WTC11 (cell line): ENCODE data around the gene CGB3. TPM values are rescaled to one million over a fixed set of nuclear protein-coding genes. Genes with fewer than 3 reads are reported as not detected.
A peak's percentile ranks its signal among the peaks of the same experiment; 100 is the strongest.

ENCODE experiments used
- ATAC-seq: fragments of 200-7000 bp; cut with Tn5 transposase; 2 replicates; pipeline ENCODE4 v1.10.0; 2021; ENCODE audit warnings: mild to moderate bottlenecking, moderate library complexity
- CTCF ChIA-PET: fragments of 300-600 bp; sonication (Branson Sonifier 250); formaldehyde crosslinking; loops from one replicate; lab custom pipeline; 2021; ENCODE audit warnings: antibody characterized with exemption; lab: Charles Lee
- POLR2A ChIA-PET: fragments of 350-600 bp; sonication (Branson Sonifier 250); formaldehyde crosslinking; loops from one replicate; lab custom pipeline; 2021; ENCODE audit warnings: antibody characterized with exemption; lab: Charles Lee
- DNase-seq: peaks from one replicate; pipeline ENCODE4 v3.0.0; 2021; ENCODE audit warnings: low spot score
- H3K27ac Mint-ChIP-seq: 2 replicates; pipeline ENCODE4 v1.8.0; 2021; ENCODE audit warnings: mixed read lengths
- H3K27me3 Mint-ChIP-seq: 2 replicates; pipeline ENCODE4 v1.8.0; 2021; ENCODE audit warnings: low read depth, mild to moderate bottlenecking, moderate library complexity, mixed read lengths
- H3K36me3 Mint-ChIP-seq: 2 replicates; pipeline ENCODE4 v1.8.0; 2021; ENCODE audit warnings: mixed read lengths
- H3K4me1 Mint-ChIP-seq: 2 replicates; pipeline ENCODE4 v1.8.0; 2022; ENCODE audit warnings: mixed read lengths
- H3K4me3 Mint-ChIP-seq: 2 replicates; pipeline ENCODE4 v1.8.0; 2021; ENCODE audit warnings: mild to moderate bottlenecking, moderate library complexity, mixed read lengths
- H3K9me3 Mint-ChIP-seq: 2 replicates; pipeline ENCODE4 v1.8.0; 2021; ENCODE audit warnings: mixed read lengths
- ATF1 ChIP-seq: sonication (generic); formaldehyde crosslinking; IDR thresholded peaks from 2 replicates; pipeline ENCODE4 v1.8.1; 2023; ENCODE audit warnings: mild to moderate bottlenecking, moderate library complexity, missing genetic modification reagents
- ATF2 ChIP-seq: sonication (generic); formaldehyde crosslinking; IDR thresholded peaks from 2 replicates; pipeline ENCODE4 v1.8.1; 2022; ENCODE audit warnings: low read depth, missing genetic modification reagents, borderline replicate concordance
- ATF6 ChIP-seq: sonication (generic); formaldehyde crosslinking; IDR thresholded peaks from 2 replicates; pipeline ENCODE4 v1.8.1; 2023; ENCODE audit warnings: mild to moderate bottlenecking, missing genetic modification reagents
- CREM ChIP-seq: sonication (generic); formaldehyde crosslinking; IDR thresholded peaks from 2 replicates; pipeline ENCODE4 v1.8.1; 2022; ENCODE audit warnings: mild to moderate bottlenecking, missing genetic modification reagents, moderate library complexity
- CTCF ChIP-seq: fragments of 200-600 bp; IDR thresholded peaks from 2 replicates; pipeline ENCODE4 v1.8.0; 2022; ENCODE audit warnings: antibody characterized with exemption
- EMX1 ChIP-seq: fragments of 250-450 bp; sonication (Bioruptor Pico); IDR thresholded peaks from 2 replicates; pipeline ENCODE4 v1.8.0; 2021; ENCODE audit warnings: mild to moderate bottlenecking
- GABPB1 ChIP-seq: sonication (generic); formaldehyde crosslinking; IDR thresholded peaks from 2 replicates; pipeline ENCODE4 v1.8.1; 2023; ENCODE audit warnings: mild to moderate bottlenecking, missing genetic modification reagents
- GTF2I ChIP-seq: fragments of 250-450 bp; sonication (Bioruptor Pico); conservative IDR thresholded peaks from 2 replicates; pipeline ENCODE4 v1.4.0; 2021; ENCODE audit warnings: mild to moderate bottlenecking
- JUN ChIP-seq: sonication (generic); formaldehyde crosslinking; IDR thresholded peaks from 2 replicates; pipeline ENCODE4 v1.8.0; 2023; ENCODE audit warnings: mild to moderate bottlenecking, missing genetic modification reagents
- KAT7 ChIP-seq: sonication (generic); formaldehyde crosslinking; IDR thresholded peaks from 2 replicates; pipeline ENCODE4 v1.8.1; 2023; ENCODE audit warnings: missing genetic modification reagents, mild to moderate bottlenecking, borderline replicate concordance
- MAX ChIP-seq: sonication (generic); formaldehyde crosslinking; IDR thresholded peaks from 2 replicates; pipeline ENCODE4 v1.8.0; 2022; ENCODE audit warnings: mild to moderate bottlenecking, missing genetic modification reagents
- MYBL2 ChIP-seq: sonication (generic); formaldehyde crosslinking; IDR thresholded peaks from 2 replicates; pipeline ENCODE4 v1.8.1; 2023; ENCODE audit warnings: mild to moderate bottlenecking, moderate library complexity, missing genetic modification reagents
- NR1H2 ChIP-seq: sonication (generic); formaldehyde crosslinking; IDR thresholded peaks from 2 replicates; pipeline ENCODE4 v1.9.0; 2021; ENCODE audit warnings: mild to moderate bottlenecking, moderate library complexity, missing genetic modification reagents
- PREB ChIP-seq: sonication (generic); formaldehyde crosslinking; IDR thresholded peaks from 2 replicates; pipeline ENCODE4 v1.8.1; 2022; ENCODE audit warnings: mild to moderate bottlenecking, missing genetic modification reagents, moderate library complexity, borderline replicate concordance
- SP1 ChIP-seq: sonication (generic); formaldehyde crosslinking; conservative IDR thresholded peaks from 2 replicates; pipeline ENCODE4 v1.8.1; 2022; ENCODE audit warnings: missing genetic modification reagents
- TEAD4 ChIP-seq: sonication (generic); formaldehyde crosslinking; IDR thresholded peaks from 2 replicates; pipeline ENCODE4 v1.8.0; 2022; ENCODE audit warnings: mild to moderate bottlenecking, missing genetic modification reagents
- USF1 ChIP-seq: sonication (generic); formaldehyde crosslinking; IDR thresholded peaks from 2 replicates; pipeline ENCODE4 v1.8.0; 2022; ENCODE audit warnings: mild to moderate bottlenecking, missing genetic modification reagents
- ZMAT4 ChIP-seq: fragments of 250-450 bp; sonication (Bioruptor Pico); IDR thresholded peaks from 2 replicates; pipeline ENCODE4 v1.9.0; 2021; ENCODE audit warnings: mild to moderate bottlenecking
- ZNF138 ChIP-seq: sonication (generic); formaldehyde crosslinking; conservative IDR thresholded peaks from 2 replicates; pipeline ENCODE4 v1.8.1; 2022; ENCODE audit warnings: mild to moderate bottlenecking, moderate library complexity, missing genetic modification reagents
- ZNF671 ChIP-seq: fragments of 250-450 bp; sonication (Bioruptor Pico); IDR thresholded peaks from 2 replicates; pipeline ENCODE4 v1.8.0; 2021; ENCODE audit warnings: mild to moderate bottlenecking
- ZSCAN18 ChIP-seq: fragments of 250-450 bp; sonication (Bioruptor Pico); IDR thresholded peaks from 2 replicates; pipeline ENCODE4 v2.1.2; 2022; ENCODE audit warnings: mild to moderate bottlenecking, moderate library complexity
- total RNA-seq: library from RNA; stranded (reverse); gene quantifications from 3 replicates; pipeline ENCODE4 v1.2.3, GENCODE V29; 2021

CGB3 gene
- total RNA-seq, 1 experiment from 2014 or later = not detected

GRCh38 chr19:48994035-48994386 is 30.1 kb downstream of the CGB3 start:
- CTCF ChIA-PET = interaction anchor here (0.6 to 3.4 kb wide), 58 partner anchors 10 to 819 kb away, joined by 3 to 60 read pairs (median 8); partner anchors contain the start of genes CA11, CGB2, CGB7 and DHDH
- DNase-seq (no peak), ATAC-seq (no peak)
- Mint-ChIP-seq H3K4me1 (peaks cover 31% of the 10 kb centered on the region), H3K36me3 (peaks cover 12% of the 10 kb centered on the region), H3K27me3 (no peaks in the 10 kb centered on the region), H3K9me3 (no peaks in the 10 kb centered on the region), H3K4me3 (peak overlapping the region; percentile 99), H3K27ac (peak overlapping the region; percentile 97)
- POLR2A ChIA-PET = interaction anchor here (0.6 to 2.1 kb wide), 6 partner anchors 23 to 363 kb away, joined by 3 to 10 read pairs (median 4); no protein-coding TSS in a partner anchor
- TF ChIP-seq ZNF671 (CRISPR knock-in tag) = no peak
- TF ChIP-seq SP1 = no peak
- TF ChIP-seq, all 79 proteins: peak for 0

GRCh38 chr19:48993175-48994034 is 30.7 kb downstream of the CGB3 start, which contains the start of the genes GYS1 and RUVBL2:
Gene GYS1 (minus strand): TSS chr19:48993309. CDS start chr19:48993112, 197 bp downstream.
Gene RUVBL2 (plus strand): TSS chr19:48993887. CDS start chr19:48993912, 25 bp downstream.
- H3K27me3 Mint-ChIP-seq = no peaks in the 10 kb centered on the region
- peak within 1 kb of the TSS; percentile 99 for H3K4me3 Mint-ChIP-seq
- H3K36me3 Mint-ChIP-seq = peaks cover 18% of the 10 kb centered on the region
- peaks cover 31% of the 10 kb centered on the region for H3K4me1 Mint-ChIP-seq
- ChIA-PET CTCF (interaction anchor here (0.5 to 3.4 kb wide), 86 partner anchors 10 to 819 kb away, joined by 3 to 60 read pairs (median 4); partner anchors contain the start of genes BAX, CA11, CGB2 and CGB7), POLR2A (interaction anchor here (0.5 to 2.1 kb wide), 12 partner anchors 10 to 518 kb away, joined by 3 to 10 read pairs (median 4); no protein-coding TSS in a partner anchor)
- DNase-seq (peak; percentile 100), ATAC-seq (peak; percentile 93)
- H3K27ac Mint-ChIP-seq = peak within 1 kb of the TSS; percentile 97
- H3K9me3 Mint-ChIP-seq = no peaks in the 10 kb centered on the region
- TF ChIP-seq NR1H2 (CRISPR knock-in tag) (no peak), ZNF138 (no peak), GTF2I (CRISPR knock-in tag) (no peak), ZSCAN18 (CRISPR knock-in tag) (no peak), PREB (CRISPR knock-in tag) (no peak), CREM (CRISPR knock-in tag) (peak; percentile 62; the same call in 1 of the 2 replicates), ATF2 (CRISPR knock-in tag) (no peak), MAX (CRISPR knock-in tag) (peak; percentile 37; the same call in 1 of the 2 replicates), KAT7 (no peak), TEAD4 (CRISPR knock-in tag) (no peak), ATF1 (CRISPR knock-in tag) (no peak), CTCF (peak; percentile 85), MYBL2 (CRISPR knock-in tag) (0 out of 2 replicates have a peak, but pooled peaks have one; percentile 49), JUN (CRISPR knock-in tag) (no peak), ZMAT4 (no peak), ATF6 (CRISPR knock-in tag) (no peak), GABPB1 (CRISPR knock-in tag) (peak; percentile 58; the same call in 1 of the 2 replicates), USF1 (CRISPR knock-in tag) (peak; percentile 61; the same call in 1 of the 2 replicates), EMX1 (CRISPR knock-in tag) (no peak)
